Lower lobe of right lung (tissue), 2 donors: ENCODE results near the gene FAM120C. TPM values are rescaled to one million over a fixed set of nuclear protein-coding genes. Genes with fewer than 3 reads are reported as not detected.

Source experiments
- ATAC-seq, 2 donors: fragments of 200-7000 bp; cut with Tn5 transposase; one replicate each; pipeline ENCODE4 v1.9.1; 2020 to 2022; ENCODE audit warnings: mild to moderate bottlenecking in 2 of 2, moderate library complexity in 2 of 2
- DNase-seq: peaks from one replicate; pipeline ENCODE4 v3.0.0-alpha.2; 2020
- H3K27ac ChIP-seq: fragments of 200-600 bp; one replicate; pipeline ENCODE4 v1.8.0; 2022
- H3K27me3 ChIP-seq: fragments of 200-600 bp; one replicate; pipeline ENCODE4 v1.8.0; 2022; ENCODE audit warnings: low read depth
- H3K36me3 ChIP-seq: fragments of 200-600 bp; one replicate; pipeline ENCODE4 v1.8.0; 2022; ENCODE audit warnings: mild to moderate bottlenecking
- H3K4me1 ChIP-seq: fragments of 200-600 bp; one replicate; pipeline ENCODE4 v1.8.0; 2022
- H3K4me3 ChIP-seq: fragments of 200-600 bp; one replicate; pipeline ENCODE4 v1.8.0; 2022; ENCODE audit warnings: mild to moderate bottlenecking
- H3K9me3 ChIP-seq: fragments of 200-600 bp; one replicate; pipeline ENCODE4 v1.8.0; 2022
- CTCF ChIP-seq: fragments of 200-600 bp; IDR thresholded peaks from one replicate; pipeline ENCODE4 v1.8.0; 2022; ENCODE audit warnings: antibody characterized with exemption, mild to moderate bottlenecking
- intact Hi-C: fragments of 100-400 bp; cut with DNase I; formaldehyde crosslinking; loops from one replicate; pipeline ENCODE4 v1.11.0; 2022
- total RNA-seq: library from RNA; stranded (reverse); fragmentation: NEBNext Ultra II Directional; extraction: Animal tissue kit (Norgen Biotek cat#: 25700); gene quantifications from one replicate; pipeline ENCODE4 v1.2.1, GENCODE V29; 2021
- donor health status: DM: no; HTN: yes; CAD: no; lungs with severe emphysema.

FAM120C gene
- total RNA-seq, 1 donor from 2014 or later: 9.0 TPM

GRCh38 chrX:54198262-54198661 lies 15.2 kb upstream of the FAM120C start:
- DNase-seq: no peak
- Histone ChIP-seq H3K4me1 (no peaks in the 10 kb centered on the region), H3K9me3 (no peaks in the 10 kb centered on the region), H3K36me3 (no peaks in the 10 kb centered on the region), H3K4me3 (no peak overlapping the region), H3K27ac (no peak overlapping the region), H3K27me3 (no peaks in the 10 kb centered on the region)
- intact Hi-C loops: no loop called here
- no peak for TF ChIP-seq CTCF
- no peak for ATAC-seq

- Histone ChIP-seq H3K9me3 (no peaks in the 10 kb centered on the region), H3K36me3 (no peaks in the 10 kb centered on the region), H3K27me3 (no peaks in the 10 kb centered on the region), H3K4me1 (no peaks in the 10 kb centered on the region), H3K27ac (no peak overlapping the region), H3K4me3 (no peak overlapping the region)
- DNase-seq: no peak
- ATAC-seq: no peak
- no peak for TF ChIP-seq CTCF
- intact Hi-C loops: no loop called here
Measured at GRCh38 chrX:54194982-54195588, 12.0 kb upstream of the FAM120C start.

- no peaks in the 10 kb centered on the region for H3K27me3 ChIP-seq
- no peaks in the 10 kb centered on the region for H3K4me1 ChIP-seq
- no peaks in the 10 kb centered on the region for H3K9me3 ChIP-seq
- no peak overlapping the region for H3K27ac ChIP-seq
- TF ChIP-seq CTCF: no peak
- ATAC-seq (no peak), DNase-seq (no peak)
- no peak overlapping the region for H3K4me3 ChIP-seq
- intact Hi-C loops: no loop called here
- H3K36me3 ChIP-seq: no peaks in the 10 kb centered on the region
Measured at GRCh38 chrX:54193085-54193821, 10.2 kb upstream of the FAM120C start.

GRCh38 chrX:54184474-54184873 lies 1.4 kb upstream of the FAM120C start:
- TF ChIP-seq CTCF: no peak
- no peaks in the 10 kb centered on the region for H3K9me3 ChIP-seq
- no peak overlapping the region for H3K4me3 ChIP-seq
- H3K27me3 ChIP-seq: no peaks in the 10 kb centered on the region
- no peaks in the 10 kb centered on the region for H3K36me3 ChIP-seq
- peaks cover 10% of the 10 kb centered on the region for H3K4me1 ChIP-seq
- H3K27ac ChIP-seq: no peak overlapping the region
- DNase-seq (no peak), ATAC-seq (no peak)
- intact Hi-C loops: no loop called here

- H3K4me3 ChIP-seq: peak overlapping the region; percentile 79
- H3K9me3 ChIP-seq: no peaks in the 10 kb centered on the region
- peak overlapping the region; percentile 88 for H3K27ac ChIP-seq
- peak; percentile 82 for DNase-seq
- H3K36me3 ChIP-seq: no peaks in the 10 kb centered on the region
- TF ChIP-seq CTCF: no peak
- ATAC-seq: peak; percentile 91 to 92
- H3K4me1 ChIP-seq: peaks cover 30% of the 10 kb centered on the region
- intact Hi-C loops: no loop called here
- no peaks in the 10 kb centered on the region for H3K27me3 ChIP-seq
Measured at GRCh38 chrX:54182194-54182863, 725 bp downstream of the FAM120C start.
